Stomach smooth muscle (tissue), 2 donors: ENCODE data around the gene PDCD6IP.
A peak's percentile ranks its signal among the peaks of the same experiment; 100 is the strongest.
"Not testable (repeated sequence)": the region's sequence is repeated elsewhere in the genome, so short reads cannot be mapped to it uniquely, and the experiment has no call there.

Experiments
- H3K27ac ChIP-seq: one replicate; pipeline ENCODE4 v1.7.0; 2013; ENCODE audit warnings: mild to moderate bottlenecking, low read length, inconsistent platforms
- H3K27me3 ChIP-seq, 2 donors: one replicate each; pipeline ENCODE4 v1.7.0; 2013; ENCODE audit warnings: low read length in 2 of 2; ENCODE audit not compliant: insufficient read depth in 2 of 2, control insufficient read depth in 1 of 2
- H3K36me3 ChIP-seq, 2 donors: one replicate each; pipeline ENCODE4 v1.7.0; 2013; ENCODE audit warnings: low read length in 2 of 2; ENCODE audit not compliant: control insufficient read depth in 2 of 2, insufficient read depth in 2 of 2
- H3K4me1 ChIP-seq: one replicate; pipeline ENCODE4 v1.7.0; 2013; ENCODE audit warnings: low read length; ENCODE audit not compliant: control insufficient read depth, insufficient read depth
- H3K4me3 ChIP-seq, 2 donors: one replicate each; pipeline ENCODE4 v1.7.0; 2013; ENCODE audit warnings: low read length in 2 of 2
- H3K9ac ChIP-seq, 2 donors: one replicate each; pipeline ENCODE4 v1.7.0; 2013; ENCODE audit warnings: low read length in 2 of 2, mild to moderate bottlenecking in 1 of 2
- H3K9me3 ChIP-seq, 2 donors: one replicate each; pipeline ENCODE4 v1.7.0; 2013; ENCODE audit warnings: low read length in 2 of 2; ENCODE audit not compliant: control insufficient read depth in 2 of 2
- donor health status: healthy.
- donor health status: Pancreatic carcinoma.

Gene PDCD6IP, protein sequence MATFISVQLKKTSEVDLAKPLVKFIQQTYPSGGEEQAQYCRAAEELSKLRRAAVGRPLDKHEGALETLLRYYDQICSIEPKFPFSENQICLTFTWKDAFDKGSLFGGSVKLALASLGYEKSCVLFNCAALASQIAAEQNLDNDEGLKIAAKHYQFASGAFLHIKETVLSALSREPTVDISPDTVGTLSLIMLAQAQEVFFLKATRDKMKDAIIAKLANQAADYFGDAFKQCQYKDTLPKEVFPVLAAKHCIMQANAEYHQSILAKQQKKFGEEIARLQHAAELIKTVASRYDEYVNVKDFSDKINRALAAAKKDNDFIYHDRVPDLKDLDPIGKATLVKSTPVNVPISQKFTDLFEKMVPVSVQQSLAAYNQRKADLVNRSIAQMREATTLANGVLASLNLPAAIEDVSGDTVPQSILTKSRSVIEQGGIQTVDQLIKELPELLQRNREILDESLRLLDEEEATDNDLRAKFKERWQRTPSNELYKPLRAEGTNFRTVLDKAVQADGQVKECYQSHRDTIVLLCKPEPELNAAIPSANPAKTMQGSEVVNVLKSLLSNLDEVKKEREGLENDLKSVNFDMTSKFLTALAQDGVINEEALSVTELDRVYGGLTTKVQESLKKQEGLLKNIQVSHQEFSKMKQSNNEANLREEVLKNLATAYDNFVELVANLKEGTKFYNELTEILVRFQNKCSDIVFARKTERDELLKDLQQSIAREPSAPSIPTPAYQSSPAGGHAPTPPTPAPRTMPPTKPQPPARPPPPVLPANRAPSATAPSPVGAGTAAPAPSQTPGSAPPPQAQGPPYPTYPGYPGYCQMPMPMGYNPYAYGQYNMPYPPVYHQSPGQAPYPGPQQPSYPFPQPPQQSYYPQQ

GRCh38 chr3:33798418-33799201, at the start of gene PDCD6IP:
TSS of gene PDCD6IP (plus strand) at chr3:33798630. CDS start at chr3:33798729, 99 bp downstream.
- Histone ChIP-seq H3K27me3 (no peaks in the 10 kb centered on the region), H3K9ac (peak within 1 kb of the TSS; percentile 83 to 90), H3K9me3 (no peaks in the 10 kb centered on the region), H3K27ac (peak within 1 kb of the TSS; percentile 82), H3K4me1 (peaks cover 8% of the 10 kb centered on the region), H3K36me3 (peaks cover 0 to 3% of the 10 kb centered on the region in 2 donors), H3K4me3 (peak within 1 kb of the TSS; percentile 96 to 98)

DNA sequence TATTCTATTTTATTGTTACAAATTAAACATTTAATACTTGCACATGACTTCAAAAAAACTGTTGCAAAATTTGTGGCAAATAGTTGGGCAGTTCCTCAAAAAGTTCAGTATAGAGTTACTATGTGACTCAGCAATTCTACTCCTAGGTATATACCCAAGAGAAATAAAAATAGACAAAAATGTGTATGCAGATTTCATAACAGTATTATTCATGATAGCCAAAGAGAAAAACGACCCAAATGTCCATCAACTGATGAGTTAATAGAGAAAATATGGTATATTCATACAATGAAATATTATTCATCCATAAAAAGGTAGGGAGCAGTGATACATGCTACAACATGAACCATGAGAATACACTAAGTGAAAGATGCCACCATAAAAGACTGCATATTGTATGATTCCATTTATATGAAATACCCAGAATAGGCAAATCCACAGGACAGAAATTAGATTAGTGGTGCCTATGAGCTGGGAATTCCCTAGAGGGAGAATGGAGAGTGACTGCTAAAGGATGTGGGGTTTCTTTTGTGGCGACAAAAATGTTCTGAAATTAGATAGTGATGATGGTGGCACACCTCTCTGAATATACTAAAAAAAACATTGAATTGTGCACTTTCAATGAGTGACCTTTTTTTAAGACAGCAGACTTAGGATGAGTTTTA, 48.8 kb upstream of the PDCD6IP start:
- H3K36me3 ChIP-seq = no peaks in the 10 kb centered on the region
- H3K9me3 ChIP-seq = peaks cover 0 to 2% of the 10 kb centered on the region in 2 donors
- H3K4me1 ChIP-seq = no peaks in the 10 kb centered on the region

GRCh38 chr3:33750211-33750548, 48.2 kb upstream of the PDCD6IP start:
- H3K27me3 ChIP-seq = no peaks in the 10 kb centered on the region
- no peaks in the 10 kb centered on the region for H3K36me3 ChIP-seq
- H3K27ac ChIP-seq = no peak overlapping the region
- H3K4me1 ChIP-seq = no peaks in the 10 kb centered on the region
- no peak overlapping the region for H3K4me3 ChIP-seq
- no peak overlapping the region for H3K9ac ChIP-seq
- peaks cover 0 to 3% of the 10 kb centered on the region in 2 donors for H3K9me3 ChIP-seq

More for the DNA sequence above, 48.8 kb upstream of the PDCD6IP start:
- Histone ChIP-seq H3K9ac (no peak overlapping the region), H3K4me3 (no peak overlapping the region), H3K27ac (no peak overlapping the region), H3K27me3 (no peaks in the 10 kb centered on the region)

GRCh38 chr3:33751336-33751735, 47.1 kb upstream of the PDCD6IP start:
- no peak overlapping the region for H3K9ac ChIP-seq
- H3K9me3 ChIP-seq = peaks cover 0 to 3% of the 10 kb centered on the region in 2 donors
- H3K27ac ChIP-seq = no peak overlapping the region
- no peaks in the 10 kb centered on the region for H3K27me3 ChIP-seq
- no peaks in the 10 kb centered on the region for H3K36me3 ChIP-seq
- H3K4me3 ChIP-seq = no peak overlapping the region
- no peaks in the 10 kb centered on the region for H3K4me1 ChIP-seq

DNA sequence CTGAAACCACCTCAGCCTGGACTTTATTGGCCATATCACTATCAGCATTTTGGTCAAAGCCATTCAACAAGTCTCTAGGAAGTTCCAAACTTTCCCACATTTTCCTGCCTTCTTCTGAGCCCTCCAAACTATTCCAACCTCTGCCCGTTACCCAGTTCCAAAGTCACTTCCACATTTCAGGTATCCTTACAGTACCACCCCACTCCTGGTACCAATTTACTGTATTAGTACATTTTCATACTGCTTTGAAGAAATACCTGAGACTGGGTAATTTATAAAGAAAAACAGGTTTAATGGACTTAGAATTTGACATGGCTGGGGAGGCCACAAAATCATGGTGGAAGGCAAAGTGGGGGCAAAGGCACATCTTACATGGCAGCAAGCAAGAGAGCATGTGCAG, 44.0 kb upstream of the PDCD6IP start:
- not testable (repeated sequence) for H3K4me1 ChIP-seq, H3K9ac ChIP-seq, H3K9me3 ChIP-seq, H3K27me3 ChIP-seq, H3K36me3 ChIP-seq, H3K27ac ChIP-seq, H3K4me3 ChIP-seq

- Histone ChIP-seq H3K4me1 (no peaks in the 10 kb centered on the region), H3K9ac (no peak overlapping the region), H3K36me3 (no peaks in the 10 kb centered on the region), H3K4me3 (no peak overlapping the region), H3K27me3 (no peaks in the 10 kb centered on the region), H3K27ac (no peak overlapping the region), H3K9me3 (peaks cover 0 to 3% of the 10 kb centered on the region in 2 donors)
Observed at GRCh38 chr3:33758281-33758680, 40.1 kb upstream of the PDCD6IP start.

DNA sequence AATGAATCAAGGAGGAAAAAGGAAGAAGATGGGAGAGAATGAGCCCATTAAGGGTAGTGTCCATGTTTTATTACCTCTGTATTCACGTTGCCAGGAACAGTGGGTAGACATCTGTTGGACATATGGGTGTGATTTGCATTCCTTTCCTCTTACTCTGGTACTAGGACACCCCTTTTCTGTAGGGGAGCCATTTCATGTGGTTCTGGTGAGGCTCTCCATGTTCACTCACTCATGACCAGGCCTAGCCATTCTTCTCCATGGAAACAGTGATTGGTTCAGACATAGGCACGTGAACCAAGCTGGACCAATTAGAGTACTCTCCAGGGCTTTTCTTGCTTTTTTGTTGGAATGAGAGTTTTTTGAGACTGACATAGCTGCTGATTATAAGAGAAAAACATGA, 39.6 kb upstream of the PDCD6IP start:
- Histone ChIP-seq H3K9me3 (peaks cover 0 to 3% of the 10 kb centered on the region in 2 donors), H3K9ac (no peak overlapping the region), H3K27me3 (no peaks in the 10 kb centered on the region)

DNA sequence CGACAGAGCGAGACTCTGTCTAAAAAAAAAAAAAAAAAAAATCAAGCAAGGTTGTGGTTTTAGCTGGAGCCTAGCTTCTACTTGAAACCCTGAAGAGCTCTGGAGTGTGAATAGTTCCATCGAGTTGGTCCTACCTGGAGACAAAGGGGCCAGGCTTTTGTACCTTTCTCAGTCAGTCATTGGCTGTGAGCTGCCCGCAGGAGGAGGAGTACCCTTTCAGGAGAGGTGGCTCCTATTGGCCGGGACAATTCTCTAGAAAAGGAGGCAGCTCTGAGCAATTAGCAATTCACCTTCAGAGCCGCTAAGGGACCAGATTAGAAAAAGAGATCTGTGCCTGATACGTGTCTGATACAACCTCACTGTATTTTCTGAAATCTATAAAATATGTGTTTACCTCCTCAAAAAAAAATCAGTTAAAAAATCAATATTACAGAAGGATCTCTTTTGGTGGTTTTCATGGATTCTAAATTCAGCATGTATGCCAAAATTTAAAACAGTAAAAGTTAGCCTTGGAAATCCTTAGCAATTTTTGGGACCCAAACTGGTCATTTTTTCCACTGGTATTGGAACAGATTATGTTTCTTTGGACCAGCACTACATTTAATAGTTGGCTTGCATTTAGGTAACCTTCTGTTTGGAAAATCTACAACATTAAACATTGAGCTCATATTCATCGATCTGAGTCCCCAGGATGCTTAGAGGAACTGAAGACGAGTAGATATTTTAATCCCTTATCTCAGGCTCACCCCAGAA, 29.7 kb upstream of the PDCD6IP start:
- Histone ChIP-seq H3K4me1 (no peaks in the 10 kb centered on the region), H3K36me3 (no peaks in the 10 kb centered on the region), H3K9me3 (no peaks in the 10 kb centered on the region), H3K27ac (no peak overlapping the region), H3K9ac (no peak overlapping the region), H3K4me3 (no peak overlapping the region), H3K27me3 (no peaks in the 10 kb centered on the region)

More for the DNA sequence above, 39.6 kb upstream of the PDCD6IP start:
- no peak overlapping the region for H3K4me3 ChIP-seq
- H3K4me1 ChIP-seq = no peaks in the 10 kb centered on the region
- no peaks in the 10 kb centered on the region for H3K36me3 ChIP-seq
- H3K27ac ChIP-seq = no peak overlapping the region

GRCh38 chr3:33773637-33774036, 24.8 kb upstream of the PDCD6IP start:
- Histone ChIP-seq H3K4me3 (no peak overlapping the region), H3K27ac (no peak overlapping the region), H3K4me1 (no peaks in the 10 kb centered on the region), H3K27me3 (no peaks in the 10 kb centered on the region), H3K9ac (no peak overlapping the region), H3K36me3 (no peaks in the 10 kb centered on the region), H3K9me3 (no peaks in the 10 kb centered on the region)
